ENCODE data around the gene AP1S2.

DNA sequence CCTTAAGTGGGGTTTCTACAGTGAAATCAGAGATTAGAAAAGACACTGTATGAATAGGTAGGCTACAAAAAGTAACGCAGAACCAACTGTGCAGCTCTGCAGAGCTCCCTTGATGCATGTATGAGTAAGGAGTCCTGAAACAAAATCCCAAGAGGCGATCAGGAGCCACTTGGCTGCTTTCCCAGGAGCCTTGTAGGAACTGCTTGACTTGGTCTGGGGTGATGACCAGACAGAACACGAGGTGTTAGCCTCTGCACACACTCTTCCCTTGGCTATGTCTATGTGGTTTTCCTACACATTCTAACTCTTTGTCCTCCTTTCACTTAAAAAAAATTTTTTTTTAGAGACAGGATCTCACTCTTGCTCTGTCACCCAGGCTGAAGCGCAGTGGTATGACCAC lies 22.8 kb upstream of the AP1S2 start:
- TF ChIP-seq CTCF (IDR thresholded peaks at IDR 0.05 in 2 of 3, conservative IDR thresholded peaks at IDR 0.05 in 1 of 3; ENCODE audit: control insufficient read depth in 2 of 3, extremely low read depth in 1 of 3, insufficient read depth in 1 of 3, low read depth in 3 of 3, low read length in 3 of 3) (no peak), HDAC6 (IDR thresholded peaks at IDR 0.05; ENCODE audit: unreplicated experiment) (no peak), POLR2AphosphoS2 (IDR thresholded peaks at IDR 0.05; ENCODE audit: low read depth, low read length) (no peak), HCFC1 (IDR thresholded peaks at IDR 0.05; ENCODE audit: low read length) (no peak), TAF1 (IDR thresholded peaks at IDR 0.05; ENCODE audit: borderline replicate concordance, low read depth, low read length) (no peak), ESRRA (IDR thresholded peaks at IDR 0.05; ENCODE audit: low read length) (no peak), EP300 (IDR thresholded peaks at IDR 0.05; ENCODE audit: borderline replicate concordance in 1 of 2, control insufficient read depth in 1 of 2, low read depth in 2 of 2, low read length in 2 of 2) (no peak)

Data from GM12878 (cell line).